Vagina (tissue), 2 donors: ENCODE results near the gene EDEM1.

Experiments
- CTCF ChIP-seq, 3 experiments: fragments of 450-650 bp in 2 of 3; fragments of 200-600 bp in 1 of 3; sonication (generic) in 1 of 3; IDR thresholded peaks; one replicate each; pipeline ENCODE4 v1.5.1; 2017 to 2019; ENCODE audit warnings: antibody characterized with exemption in 3 of 3, mild to moderate bottlenecking in 2 of 3, moderate library complexity in 2 of 3
- POLR2A ChIP-seq, 2 donors: fragments of 450-650 bp; IDR thresholded peaks; one replicate each; pipeline ENCODE4 v1.6.1; 2017; ENCODE audit warnings: antibody characterized with exemption in 2 of 2, mild to moderate bottlenecking in 2 of 2, moderate library complexity in 2 of 2

GRCh38 chr3:5201536-5201935 lies 14.0 kb downstream of the EDEM1 start:
- TF ChIP-seq POLR2A (IDR thresholded peaks at IDR 0.05) (no peak), CTCF (IDR thresholded peaks at IDR 0.05) (no peak)
